HEK293 (cell line): ENCODE measurements around the gene FTL.

Experiments
- BCL6B ChIP-seq: fragments of 450-650 bp; formaldehyde crosslinking; IDR thresholded peaks from 2 replicates; pipeline ENCODE4 v1.5.1; 2017; ENCODE audit warnings: missing biosample characterization, missing genetic modification characterization
- CTCF ChIP-seq: fragments of 450-650 bp; formaldehyde crosslinking; IDR thresholded peaks from 2 replicates; pipeline ENCODE4 v1.5.1; 2016; ENCODE audit warnings: missing biosample characterization, missing genetic modification characterization
- PRDM6 ChIP-seq: fragments of 450-650 bp; formaldehyde crosslinking; IDR thresholded peaks from 2 replicates; pipeline ENCODE4 v1.5.1; 2017; ENCODE audit warnings: missing biosample characterization, missing genetic modification characterization
- SP7 ChIP-seq: fragments of 450-650 bp; formaldehyde crosslinking; IDR thresholded peaks from 2 replicates; pipeline ENCODE4 v1.5.1; 2016; ENCODE audit warnings: missing biosample characterization, missing genetic modification characterization
- ZBTB17 ChIP-seq: fragments of 450-650 bp; formaldehyde crosslinking; IDR thresholded peaks from 2 replicates; pipeline ENCODE4 v1.5.1; 2016; ENCODE audit warnings: missing biosample characterization, missing genetic modification characterization
- ZBTB7A ChIP-seq: fragments of 450-650 bp; formaldehyde crosslinking; IDR thresholded peaks from 2 replicates; pipeline ENCODE4 v1.5.1; 2016; ENCODE audit warnings: low read depth, missing biosample characterization, missing genetic modification characterization
- ZFP41 ChIP-seq: fragments of 450-650 bp; formaldehyde crosslinking; IDR thresholded peaks from 2 replicates; pipeline ENCODE4 v1.5.1; 2016; ENCODE audit warnings: missing biosample characterization, missing genetic modification characterization, borderline replicate concordance
- ZFP69B ChIP-seq: fragments of 450-650 bp; formaldehyde crosslinking; IDR thresholded peaks from 2 replicates; pipeline ENCODE4 v1.5.1; 2016; ENCODE audit warnings: missing biosample characterization, missing genetic modification characterization
- ZNF202 ChIP-seq: fragments of 450-650 bp; formaldehyde crosslinking; IDR thresholded peaks from 2 replicates; pipeline ENCODE4 v1.5.1; 2016; ENCODE audit warnings: missing biosample characterization, missing genetic modification characterization, borderline replicate concordance
- ZNF23 ChIP-seq: fragments of 450-650 bp; formaldehyde crosslinking; IDR thresholded peaks from 2 replicates; pipeline ENCODE4 v1.5.1; 2016; ENCODE audit warnings: missing biosample characterization, missing genetic modification characterization, borderline replicate concordance
- ZNF239 ChIP-seq: fragments of 450-650 bp; formaldehyde crosslinking; IDR thresholded peaks from 2 replicates; pipeline ENCODE4 v1.5.1; 2016; ENCODE audit warnings: missing biosample characterization, missing genetic modification characterization
- ZNF266 ChIP-seq: fragments of 450-650 bp; formaldehyde crosslinking; IDR thresholded peaks from 2 replicates; pipeline ENCODE4 v1.5.1; 2016; ENCODE audit warnings: missing biosample characterization, missing genetic modification characterization, low read depth
- ZNF341 ChIP-seq: fragments of 450-650 bp; formaldehyde crosslinking; IDR thresholded peaks from 2 replicates; pipeline ENCODE4; 2016; ENCODE audit warnings: low read depth, missing biosample characterization, missing genetic modification characterization
- ZNF391 ChIP-seq: fragments of 450-650 bp; formaldehyde crosslinking; IDR thresholded peaks from 2 replicates; pipeline ENCODE4 v1.5.1; 2016; ENCODE audit warnings: low read depth, missing biosample characterization, missing genetic modification characterization, borderline replicate concordance
- ZNF416 ChIP-seq: fragments of 450-650 bp; formaldehyde crosslinking; IDR thresholded peaks from 2 replicates; pipeline ENCODE4 v1.5.1; 2016; ENCODE audit warnings: missing biosample characterization, missing genetic modification characterization
- ZNF433 ChIP-seq: fragments of 450-650 bp; formaldehyde crosslinking; IDR thresholded peaks from 2 replicates; pipeline ENCODE4 v1.5.1; 2016; ENCODE audit warnings: missing biosample characterization, missing genetic modification characterization, low read depth
- ZNF629 ChIP-seq: fragments of 450-650 bp; formaldehyde crosslinking; IDR thresholded peaks from 2 replicates; pipeline ENCODE4 v1.5.1; 2017; ENCODE audit warnings: missing biosample characterization, missing genetic modification characterization
- ZNF645 ChIP-seq: fragments of 450-650 bp; formaldehyde crosslinking; IDR thresholded peaks from 2 replicates; pipeline ENCODE4; 2016; ENCODE audit warnings: missing biosample characterization, missing genetic modification characterization
- ZXDB ChIP-seq: fragments of 450-650 bp; formaldehyde crosslinking; IDR thresholded peaks from 2 replicates; pipeline ENCODE4 v1.5.1; 2016; ENCODE audit warnings: missing biosample characterization, missing genetic modification characterization
- TF ChIP-seq, protein P1 (sequence below): fragments of 450-650 bp; formaldehyde crosslinking; IDR thresholded peaks from 2 replicates; pipeline ENCODE4 v1.5.1; 2016; ENCODE audit warnings: missing biosample characterization, missing genetic modification characterization
- TF ChIP-seq, protein P2 (sequence below): fragments of 450-650 bp; formaldehyde crosslinking; IDR thresholded peaks from 2 replicates; pipeline ENCODE4 v1.5.1; 2016; ENCODE audit warnings: missing biosample characterization, missing genetic modification characterization, borderline replicate concordance
- TF ChIP-seq, protein P3 (sequence below): sonication (generic); formaldehyde crosslinking; IDR thresholded peaks from 2 replicates; pipeline ENCODE4 v1.8.1; 2022; ENCODE audit warnings: mild to moderate bottlenecking, moderate library complexity, missing genetic modification reagents

FTL gene

DNA sequence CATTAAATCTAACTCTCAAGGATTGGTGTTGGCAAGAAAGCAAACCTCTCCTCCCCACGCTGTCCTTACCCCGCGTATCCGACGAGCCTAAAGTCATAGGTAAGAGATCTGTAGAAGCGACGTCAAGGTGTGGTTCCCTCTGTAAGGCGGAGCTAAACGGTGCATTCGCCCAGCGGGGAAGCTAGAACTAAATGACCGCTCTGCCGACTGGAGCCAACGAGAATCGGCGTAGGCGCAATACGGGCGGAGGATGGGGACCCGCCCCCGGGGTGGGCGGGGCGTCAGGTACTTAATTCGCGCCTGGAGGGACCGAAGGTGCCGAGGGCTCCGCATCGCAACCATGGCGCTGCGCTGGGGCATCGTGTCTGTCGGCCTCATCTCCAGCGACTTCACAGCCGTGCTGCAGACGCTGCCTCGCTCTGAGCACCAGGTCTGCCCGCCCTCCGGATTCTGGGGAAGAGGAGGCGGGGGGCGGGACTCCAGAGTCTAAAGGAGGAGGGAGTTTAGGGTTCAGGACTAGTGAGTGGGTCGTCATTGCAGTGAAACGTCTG is 31.7 kb upstream of the FTL start, which contains the start of gene DHDH (continued):
- TF ChIP-seq, protein P1, sequence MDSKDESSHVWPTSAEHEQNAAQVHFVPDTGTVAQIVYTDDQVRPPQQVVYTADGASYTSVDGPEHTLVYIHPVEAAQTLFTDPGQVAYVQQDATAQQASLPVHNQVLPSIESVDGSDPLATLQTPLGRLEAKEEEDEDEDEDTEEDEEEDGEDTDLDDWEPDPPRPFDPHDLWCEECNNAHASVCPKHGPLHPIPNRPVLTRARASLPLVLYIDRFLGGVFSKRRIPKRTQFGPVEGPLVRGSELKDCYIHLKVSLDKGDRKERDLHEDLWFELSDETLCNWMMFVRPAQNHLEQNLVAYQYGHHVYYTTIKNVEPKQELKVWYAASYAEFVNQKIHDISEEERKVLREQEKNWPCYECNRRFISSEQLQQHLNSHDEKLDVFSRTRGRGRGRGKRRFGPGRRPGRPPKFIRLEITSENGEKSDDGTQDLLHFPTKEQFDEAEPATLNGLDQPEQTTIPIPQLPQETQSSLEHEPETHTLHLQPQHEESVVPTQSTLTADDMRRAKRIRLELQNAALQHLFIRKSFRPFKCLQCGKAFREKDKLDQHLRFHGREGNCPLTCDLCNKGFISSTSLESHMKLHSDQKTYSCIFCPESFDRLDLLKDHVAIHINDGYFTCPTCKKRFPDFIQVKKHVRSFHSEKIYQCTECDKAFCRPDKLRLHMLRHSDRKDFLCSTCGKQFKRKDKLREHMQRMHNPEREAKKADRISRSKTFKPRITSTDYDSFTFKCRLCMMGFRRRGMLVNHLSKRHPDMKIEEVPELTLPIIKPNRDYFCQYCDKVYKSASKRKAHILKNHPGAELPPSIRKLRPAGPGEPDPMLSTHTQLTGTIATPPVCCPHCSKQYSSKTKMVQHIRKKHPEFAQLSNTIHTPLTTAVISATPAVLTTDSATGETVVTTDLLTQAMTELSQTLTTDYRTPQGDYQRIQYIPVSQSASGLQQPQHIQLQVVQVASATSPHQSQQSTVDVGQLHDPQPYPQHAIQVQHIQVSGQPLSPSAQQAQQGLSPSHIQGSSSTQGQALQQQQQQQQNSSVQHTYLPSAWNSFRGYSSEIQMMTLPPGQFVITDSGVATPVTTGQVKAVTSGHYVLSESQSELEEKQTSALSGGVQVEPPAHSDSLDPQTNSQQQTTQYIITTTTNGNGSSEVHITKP (tag by site-specific recombination): no peak
- no peak for TF ChIP-seq ZNF239 (tag by site-specific recombination)
- TF ChIP-seq ZBTB17 (tag by site-specific recombination): peak; percentile 84
- TF ChIP-seq ZXDB (tag by site-specific recombination): 0 out of 2 replicates have a peak, but pooled peaks have one; percentile 33
- TF ChIP-seq ZNF416: no peak
- TF ChIP-seq ZFP41 (tag by site-specific recombination): no peak
- TF ChIP-seq ZNF341 (tag by site-specific recombination): peak; percentile 66
- TF ChIP-seq ZNF629 (tag by site-specific recombination): peak; percentile 52; the same call in 1 of the 2 replicates
- no peak for TF ChIP-seq ZNF433
- no peak for TF ChIP-seq ZNF202 (tag by site-specific recombination)
- TF ChIP-seq, protein P2, sequence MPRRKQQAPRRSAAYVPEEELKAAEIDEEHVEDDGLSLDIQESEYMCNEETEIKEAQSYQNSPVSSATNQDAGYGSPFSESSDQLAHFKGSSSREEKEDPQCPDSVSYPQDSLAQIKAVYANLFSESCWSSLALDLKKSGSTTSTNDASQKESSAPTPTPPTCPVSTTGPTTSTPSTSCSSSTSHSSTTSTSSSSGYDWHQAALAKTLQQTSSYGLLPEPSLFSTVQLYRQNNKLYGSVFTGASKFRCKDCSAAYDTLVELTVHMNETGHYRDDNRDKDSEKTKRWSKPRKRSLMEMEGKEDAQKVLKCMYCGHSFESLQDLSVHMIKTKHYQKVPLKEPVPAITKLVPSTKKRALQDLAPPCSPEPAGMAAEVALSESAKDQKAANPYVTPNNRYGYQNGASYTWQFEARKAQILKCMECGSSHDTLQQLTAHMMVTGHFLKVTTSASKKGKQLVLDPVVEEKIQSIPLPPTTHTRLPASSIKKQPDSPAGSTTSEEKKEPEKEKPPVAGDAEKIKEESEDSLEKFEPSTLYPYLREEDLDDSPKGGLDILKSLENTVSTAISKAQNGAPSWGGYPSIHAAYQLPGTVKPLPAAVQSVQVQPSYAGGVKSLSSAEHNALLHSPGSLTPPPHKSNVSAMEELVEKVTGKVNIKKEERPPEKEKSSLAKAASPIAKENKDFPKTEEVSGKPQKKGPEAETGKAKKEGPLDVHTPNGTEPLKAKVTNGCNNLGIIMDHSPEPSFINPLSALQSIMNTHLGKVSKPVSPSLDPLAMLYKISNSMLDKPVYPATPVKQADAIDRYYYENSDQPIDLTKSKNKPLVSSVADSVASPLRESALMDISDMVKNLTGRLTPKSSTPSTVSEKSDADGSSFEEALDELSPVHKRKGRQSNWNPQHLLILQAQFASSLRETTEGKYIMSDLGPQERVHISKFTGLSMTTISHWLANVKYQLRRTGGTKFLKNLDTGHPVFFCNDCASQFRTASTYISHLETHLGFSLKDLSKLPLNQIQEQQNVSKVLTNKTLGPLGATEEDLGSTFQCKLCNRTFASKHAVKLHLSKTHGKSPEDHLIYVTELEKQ (tag by site-specific recombination): no peak
- no peak; the same call in 1 of the 2 replicates for TF ChIP-seq CTCF (tag by site-specific recombination)
- no peak for TF ChIP-seq ZNF266 (tag by site-specific recombination)
- peak; percentile 47; the same call in 1 of the 2 replicates for TF ChIP-seq SP7 (tag by site-specific recombination)
- no peak for TF ChIP-seq BCL6B (tag by site-specific recombination)
- no peak for TF ChIP-seq ZNF23 (tag by site-specific recombination)
- no peak for TF ChIP-seq PRDM6 (tag by site-specific recombination)
- no peak for TF ChIP-seq ZFP69B (tag by site-specific recombination)
- TF ChIP-seq, protein P3, sequence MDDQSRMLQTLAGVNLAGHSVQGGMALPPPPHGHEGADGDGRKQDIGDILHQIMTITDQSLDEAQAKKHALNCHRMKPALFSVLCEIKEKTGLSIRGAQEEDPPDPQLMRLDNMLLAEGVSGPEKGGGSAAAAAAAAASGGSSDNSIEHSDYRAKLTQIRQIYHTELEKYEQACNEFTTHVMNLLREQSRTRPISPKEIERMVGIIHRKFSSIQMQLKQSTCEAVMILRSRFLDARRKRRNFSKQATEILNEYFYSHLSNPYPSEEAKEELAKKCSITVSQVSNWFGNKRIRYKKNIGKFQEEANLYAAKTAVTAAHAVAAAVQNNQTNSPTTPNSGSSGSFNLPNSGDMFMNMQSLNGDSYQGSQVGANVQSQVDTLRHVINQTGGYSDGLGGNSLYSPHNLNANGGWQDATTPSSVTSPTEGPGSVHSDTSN (CRISPR knock-in tag): no peak
- TF ChIP-seq ZNF645 (tag by site-specific recombination): no peak
- no peak for TF ChIP-seq ZNF391
- no peak for TF ChIP-seq ZBTB7A
